Activated CD8-positive, alpha-beta T cell treated with anti-CD3 and anti-CD28 coated beads for 36 hours (primary cell): ENCODE data around the gene SPAG9. TPM values are rescaled to one million over a fixed set of nuclear protein-coding genes. Genes with fewer than 3 reads are reported as not detected.

Experiments
- ATAC-seq: fragments of 200-7000 bp; cut with Tn5 transposase; one replicate; pipeline ENCODE4 v1.10.0; 2021; ENCODE audit warnings: mild to moderate bottlenecking, moderate library complexity
- CTCF ChIA-PET: fragments of 350-600 bp; sonication (Branson Sonifier 250); formaldehyde crosslinking; loops from one replicate; lab custom pipeline; 2021; ENCODE audit warnings: antibody characterized with exemption; lab: Charles Lee
- POLR2A ChIA-PET: fragments of 350-600 bp; sonication (Branson Sonifier 250); formaldehyde crosslinking; loops from one replicate; lab custom pipeline; 2021; ENCODE audit warnings: antibody characterized with exemption; lab: Charles Lee
- DNase-seq: peaks from one replicate; pipeline ENCODE4 v3.0.0-alpha.2; 2020
- H3K27ac Mint-ChIP-seq: one replicate; pipeline ENCODE4 v1.8.0; 2021; ENCODE audit warnings: mild to moderate bottlenecking, mixed read lengths
- H3K27me3 Mint-ChIP-seq: one replicate; pipeline ENCODE4 v1.8.0; 2021; ENCODE audit warnings: mixed read lengths
- H3K36me3 Mint-ChIP-seq: one replicate; pipeline ENCODE4 v1.8.0; 2021; ENCODE audit warnings: low read depth, mixed read lengths
- H3K4me1 Mint-ChIP-seq: one replicate; pipeline ENCODE4 v1.8.0; 2021; ENCODE audit warnings: low read depth, mixed read lengths
- H3K4me3 Mint-ChIP-seq: one replicate; pipeline ENCODE4 v1.8.0; 2021; ENCODE audit warnings: mild to moderate bottlenecking, moderate library complexity, mixed read lengths
- H3K9me3 Mint-ChIP-seq: one replicate; pipeline ENCODE4 v1.8.0; 2021; ENCODE audit warnings: mixed read lengths
- CTCF ChIP-seq: fragments of 200-600 bp; IDR thresholded peaks from one replicate; pipeline ENCODE4 v1.8.0; 2022; ENCODE audit warnings: antibody characterized with exemption, mild to moderate bottlenecking
- intact Hi-C: fragments of 100-400 bp; cut with micrococcal nuclease; formaldehyde crosslinking; loops from one replicate; pipeline ENCODE4 v1.10.0; 2022
- total RNA-seq, 2 experiments: library from RNA; stranded (reverse); gene quantifications; one replicate each; pipeline ENCODE4 v1.2.3, GENCODE V29; 2021

The SPAG9 gene
- total RNA-seq, 2 experiments from 2014 or later: 54.3 to 59.8 TPM

GRCh38 chr17:50961282-50962220, 159.1 kb downstream of the SPAG9 start:
- TF ChIP-seq CTCF: no peak
- H3K27me3 Mint-ChIP-seq: no peaks in the 10 kb centered on the region
- H3K36me3 Mint-ChIP-seq: peaks cover 11% of the 10 kb centered on the region
- CTCF ChIA-PET: interaction anchor here (0.7 to 5.5 kb wide), 5 partner anchors 14 to 179 kb away, joined by 3 to 31 read pairs (median 6); no protein-coding TSS in a partner anchor
- intact Hi-C loops: no loop called here
- no peaks in the 10 kb centered on the region for H3K9me3 Mint-ChIP-seq
- POLR2A ChIA-PET: no interaction called here
- no peak overlapping the region for H3K4me3 Mint-ChIP-seq
- peaks cover 8% of the 10 kb centered on the region for H3K4me1 Mint-ChIP-seq
- ATAC-seq: no peak
- H3K27ac Mint-ChIP-seq: no peak overlapping the region
- DNase-seq: no peak

GRCh38 chr17:50959341-50959740, 161.3 kb downstream of the SPAG9 start:
- peaks cover 2% of the 10 kb centered on the region for H3K4me1 Mint-ChIP-seq
- intact Hi-C loops: loop anchor here (10.0 kb wide), 1 partner anchor 175 kb away; no protein-coding TSS in a partner anchor
- H3K27ac Mint-ChIP-seq: no peak overlapping the region
- ATAC-seq (no peak), DNase-seq (no peak)
- TF ChIP-seq CTCF: no peak
- H3K4me3 Mint-ChIP-seq: no peak overlapping the region
- H3K9me3 Mint-ChIP-seq: no peaks in the 10 kb centered on the region
- no peaks in the 10 kb centered on the region for H3K36me3 Mint-ChIP-seq
- ChIA-PET POLR2A (interaction anchor here (1.6 kb wide), 1 partner anchor 94 kb away, joined by 5 read pairs; the partner anchor contains the start of gene TOB1), CTCF (interaction anchor here (0.8 to 8.6 kb wide), 4 partner anchors 8 to 194 kb away, joined by 3 to 132 read pairs (median 4); partner anchors contain the start of gene NME1)
- no peaks in the 10 kb centered on the region for H3K27me3 Mint-ChIP-seq

GRCh38 chr17:50957600-50958575, 162.8 kb downstream of the SPAG9 start:
- ATAC-seq (no peak), DNase-seq (no peak)
- no peaks in the 10 kb centered on the region for H3K36me3 Mint-ChIP-seq
- H3K27ac Mint-ChIP-seq: no peak overlapping the region
- ChIA-PET CTCF (interaction anchor here (0.7 to 8.6 kb wide), 20 partner anchors 8 to 199 kb away, joined by 3 to 132 read pairs (median 5); partner anchors contain the start of gene TOB1), POLR2A (interaction anchor here (0.9 to 3.7 kb wide), 2 partner anchors 105 to 106 kb away, joined by 3 to 14 read pairs; no protein-coding TSS in a partner anchor)
- no peak overlapping the region for H3K4me3 Mint-ChIP-seq
- H3K9me3 Mint-ChIP-seq: no peaks in the 10 kb centered on the region
- intact Hi-C loops: loop anchor here (2.0 to 10.0 kb wide), 2 partner anchors 105 to 173 kb away; no protein-coding TSS in a partner anchor
- no peaks in the 10 kb centered on the region for H3K27me3 Mint-ChIP-seq
- peaks cover 2% of the 10 kb centered on the region for H3K4me1 Mint-ChIP-seq
- TF ChIP-seq CTCF: no peak

- ChIA-PET CTCF (interaction anchor here (0.6 to 8.6 kb wide), 28 partner anchors 9 to 198 kb away, joined by 3 to 132 read pairs (median 4); partner anchors contain the start of genes NME1 and TOB1), POLR2A (interaction anchor here (1.1 to 3.7 kb wide), 4 partner anchors 9 to 194 kb away, joined by 3 to 14 read pairs (median 4); partner anchors contain the start of gene TOB1)
- H3K4me3 Mint-ChIP-seq: no peak overlapping the region
- no peaks in the 10 kb centered on the region for H3K36me3 Mint-ChIP-seq
- DNase-seq (peak; percentile 76), ATAC-seq (peak; percentile 94)
- H3K27ac Mint-ChIP-seq: no peak overlapping the region
- H3K4me1 Mint-ChIP-seq: peaks cover 2% of the 10 kb centered on the region
- intact Hi-C loops: loop anchor here (2.0 to 10.0 kb wide), 2 partner anchors 104 to 172 kb away; no protein-coding TSS in a partner anchor
- no peaks in the 10 kb centered on the region for H3K27me3 Mint-ChIP-seq
- peak; percentile 79 for TF ChIP-seq CTCF
- H3K9me3 Mint-ChIP-seq: no peaks in the 10 kb centered on the region
Observed at GRCh38 chr17:50956750-50957523, 163.7 kb downstream of the SPAG9 start.
